NCI-H1105 treated with DMSO at 0.1 percent for 48 hours (cell line): ENCODE data around the gene PACSIN2.
A peak's percentile ranks its signal among the peaks of the same experiment; 100 is the strongest.
"Not testable (repeated sequence)": the region's sequence is repeated elsewhere in the genome, so short reads cannot be mapped to it uniquely, and the experiment has no call there.

Experiments
- DNase-seq: peaks from one replicate; lab custom pipeline; 2025; lab: John Stamatoyannopoulos, UW

Gene PACSIN2

DNA sequence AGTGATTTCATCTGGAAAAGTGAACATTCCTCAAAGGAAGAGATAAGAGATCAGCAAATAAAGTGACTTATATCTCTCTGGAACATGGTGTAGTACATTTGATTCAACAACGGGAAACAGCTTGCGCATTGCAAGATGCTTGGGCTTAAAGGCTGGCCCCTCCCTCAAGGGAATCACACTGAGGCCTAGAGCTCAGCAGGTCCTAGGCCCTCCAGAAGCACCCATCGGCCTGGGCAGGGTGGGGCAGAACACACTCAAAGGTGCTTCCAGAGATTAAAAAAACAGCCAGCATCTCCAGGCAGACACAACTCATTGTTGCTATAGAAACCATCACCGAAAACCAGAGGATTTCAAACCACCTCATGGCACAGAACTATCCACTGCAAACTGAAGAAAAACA lies 88.8 kb downstream of the PACSIN2 start:
- no peak for DNase-seq

DNA sequence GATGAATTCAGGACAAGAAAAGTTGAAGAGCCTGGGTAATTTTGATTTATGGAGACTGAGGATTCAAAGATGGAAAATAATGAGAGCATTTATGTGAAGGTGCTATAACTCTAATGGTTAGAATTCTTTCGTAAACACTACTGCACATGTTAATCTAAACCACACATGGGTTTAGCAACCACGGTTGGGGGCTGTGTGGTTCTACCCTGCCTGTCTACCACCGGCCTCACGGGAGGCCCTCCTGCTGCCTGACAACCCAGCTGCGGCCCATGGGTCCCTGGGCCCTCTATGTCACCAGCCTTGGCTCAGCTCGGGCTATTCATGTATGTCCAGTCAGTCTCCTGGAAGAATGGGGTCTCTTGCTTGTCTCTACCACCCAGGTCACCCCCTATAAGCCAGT lies 89.4 kb downstream of the PACSIN2 start:
- no peak for DNase-seq

DNA sequence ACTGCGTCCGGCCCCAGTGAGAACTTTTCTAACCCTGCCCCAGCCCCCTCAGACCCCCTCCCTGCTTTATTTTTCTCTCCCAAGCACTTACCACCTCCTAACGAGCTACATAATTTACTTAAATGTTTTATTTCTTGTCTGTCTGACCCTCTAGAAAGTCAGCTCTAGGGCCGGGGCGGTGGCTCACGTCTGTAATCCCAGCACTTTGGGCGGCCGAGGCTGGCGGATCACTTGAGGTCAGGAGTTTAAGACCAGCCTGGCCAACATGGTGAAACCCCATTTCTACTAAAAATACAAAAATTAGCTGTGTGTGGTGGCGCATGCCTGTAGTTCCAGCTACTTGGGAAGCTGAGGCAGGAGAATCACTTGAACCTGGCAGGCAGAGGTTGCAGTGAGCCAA lies 89.9 kb downstream of the PACSIN2 start:
- DNase-seq, result not testable (repeated sequence)

DNA sequence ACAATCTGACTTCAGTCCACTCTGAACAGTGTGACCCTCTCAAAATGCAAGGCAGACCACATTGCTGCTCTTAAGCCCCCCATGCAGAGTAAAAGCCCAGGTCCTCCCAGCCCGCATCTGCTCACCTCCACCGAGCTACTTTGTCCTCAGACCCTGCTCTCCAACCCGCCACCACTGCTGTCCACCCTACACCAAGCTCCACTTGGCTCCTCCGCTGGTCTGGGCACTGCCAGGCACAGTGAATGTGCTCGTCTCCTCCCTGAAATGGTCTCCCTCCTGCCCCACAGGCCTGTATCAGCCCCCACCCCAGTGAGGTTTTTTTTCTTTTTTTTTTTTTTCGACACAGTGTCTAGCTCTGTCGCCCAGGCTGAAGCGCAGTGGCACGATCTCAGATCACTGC lies 90.5 kb downstream of the PACSIN2 start:
- DNase-seq, result no peak

DNA sequence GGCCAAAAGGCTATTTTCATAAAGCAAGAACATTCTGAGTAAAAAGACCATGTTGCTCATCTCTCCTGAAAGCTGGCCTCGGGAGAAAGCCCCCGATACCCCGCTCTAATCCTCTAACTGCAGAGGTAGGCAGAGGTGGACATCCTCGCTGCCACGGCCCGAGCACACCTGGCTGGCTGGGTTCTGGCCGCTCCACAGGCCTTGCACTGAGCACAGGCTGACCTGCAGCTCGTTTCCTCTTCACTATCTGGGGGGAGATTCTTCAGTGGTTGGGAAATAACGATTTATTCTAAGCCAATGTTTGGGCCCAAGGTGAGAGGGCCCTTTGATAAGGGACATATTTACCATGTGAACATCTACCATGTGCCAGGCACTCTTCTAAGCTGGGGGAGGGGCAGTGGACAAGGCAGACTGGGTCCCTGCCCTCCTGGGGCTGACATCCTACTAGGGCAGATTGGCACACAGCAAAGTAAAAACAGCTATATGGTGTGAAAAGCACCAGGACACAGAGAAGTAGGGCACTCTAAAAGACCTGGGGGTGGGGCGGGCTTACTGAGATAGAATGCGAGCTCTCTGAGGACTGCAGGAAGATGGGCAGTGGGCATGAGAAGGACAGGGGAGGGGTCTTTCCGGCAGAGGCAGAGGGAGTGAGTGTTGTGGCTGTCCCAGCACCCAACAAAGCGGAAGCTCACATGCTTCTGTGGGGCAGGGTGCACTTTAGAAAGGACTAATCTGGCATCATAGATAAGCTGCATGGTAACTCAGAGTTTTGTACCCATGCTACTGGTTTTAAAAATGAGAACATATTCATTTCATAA lies 92.4 kb downstream of the PACSIN2 start:
- no peak for DNase-seq

DNA sequence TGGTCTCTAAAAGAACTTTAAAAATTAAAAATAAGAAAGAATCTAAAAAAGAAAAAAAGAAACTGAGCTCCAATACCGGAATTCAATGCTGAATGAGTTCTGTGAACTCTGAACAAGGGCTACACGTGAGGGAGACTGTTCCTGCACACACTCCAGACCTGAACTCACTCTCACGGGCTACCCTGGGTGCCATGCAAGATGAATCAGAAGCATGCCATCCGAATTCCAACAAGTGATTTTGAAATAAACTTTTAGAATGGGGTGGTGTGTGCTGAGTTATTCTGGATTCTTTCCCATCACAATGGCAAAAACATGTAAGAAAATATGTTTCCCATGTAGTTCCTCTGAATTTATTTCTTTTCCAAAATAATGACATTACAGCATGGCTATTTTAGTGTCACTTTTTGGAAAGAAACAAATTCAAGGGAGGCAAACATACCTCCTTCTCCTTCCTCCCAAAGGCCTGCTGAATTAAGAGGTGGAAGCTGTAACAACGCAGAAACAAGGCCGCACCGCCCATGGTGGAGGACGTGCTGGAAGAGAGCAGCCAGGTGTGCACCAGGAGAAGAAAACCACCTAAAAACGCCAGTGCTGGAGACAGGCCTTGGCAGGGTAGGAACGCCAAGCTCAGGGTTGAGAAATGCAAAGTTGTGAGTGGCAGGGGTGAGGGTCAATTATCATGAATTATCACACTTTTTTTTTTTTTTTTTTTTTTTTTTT lies 94.7 kb downstream of the PACSIN2 start:
- DNase-seq, result no peak

DNA sequence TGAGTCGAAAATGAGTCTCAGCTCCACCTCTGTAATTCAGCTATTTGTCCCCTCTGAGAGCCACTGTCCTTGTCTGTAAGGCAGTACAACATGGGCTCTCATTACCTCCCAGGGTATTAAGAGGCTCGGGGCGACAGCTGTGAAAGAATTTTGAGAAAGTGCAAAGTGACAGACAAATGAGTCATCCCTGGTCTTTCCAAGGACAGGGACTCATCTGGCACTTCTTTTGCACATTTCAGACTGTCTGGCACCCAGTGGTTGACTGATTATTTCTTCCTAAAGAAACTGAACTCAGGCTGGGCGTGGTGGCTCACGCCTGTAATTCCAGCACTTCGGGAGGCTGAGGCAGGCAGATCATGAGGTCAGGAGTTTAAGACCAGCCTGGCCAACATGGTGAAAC lies 95.8 kb downstream of the PACSIN2 start:
- DNase-seq, result no peak

DNA sequence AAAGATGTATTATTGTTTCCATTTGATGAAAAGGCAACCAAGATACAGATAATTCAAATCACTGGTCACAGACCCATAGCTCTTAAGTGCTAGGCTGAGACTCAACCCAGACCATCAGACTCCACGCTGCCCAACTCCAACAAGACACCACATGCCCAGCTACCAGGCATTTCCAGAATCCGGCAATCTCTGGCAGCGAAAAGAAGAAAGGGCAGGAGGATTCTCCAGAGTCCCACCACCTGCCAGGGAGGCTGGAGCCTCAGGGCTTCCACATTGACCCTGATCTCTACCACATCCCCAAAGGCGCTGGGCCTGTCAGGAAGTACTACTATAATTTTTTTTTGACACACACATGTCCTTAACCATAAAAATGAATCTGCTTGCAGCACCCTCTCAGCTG lies 96.4 kb downstream of the PACSIN2 start:
- peak; percentile 18 for DNase-seq

DNA sequence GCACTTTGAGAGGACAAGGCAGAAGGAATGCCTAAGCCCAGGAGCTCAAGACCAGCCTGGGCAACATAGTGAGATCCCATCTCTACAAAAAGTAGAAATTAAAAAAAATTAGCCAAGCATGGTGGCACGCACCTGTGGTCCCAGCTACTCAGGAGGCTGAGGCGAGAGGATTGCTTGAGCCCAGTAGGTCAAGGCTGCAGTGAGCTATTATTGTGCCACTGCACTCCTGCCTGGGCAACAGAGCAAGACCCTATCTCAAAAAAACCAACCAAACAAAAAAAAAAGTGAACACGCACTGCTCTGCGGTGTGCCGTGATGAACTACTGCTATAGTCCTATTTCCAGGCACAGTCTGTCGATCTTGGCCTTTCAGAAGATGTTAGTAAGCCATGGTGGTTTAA lies 97.6 kb downstream of the PACSIN2 start:
- DNase-seq, result not testable (repeated sequence)

DNA sequence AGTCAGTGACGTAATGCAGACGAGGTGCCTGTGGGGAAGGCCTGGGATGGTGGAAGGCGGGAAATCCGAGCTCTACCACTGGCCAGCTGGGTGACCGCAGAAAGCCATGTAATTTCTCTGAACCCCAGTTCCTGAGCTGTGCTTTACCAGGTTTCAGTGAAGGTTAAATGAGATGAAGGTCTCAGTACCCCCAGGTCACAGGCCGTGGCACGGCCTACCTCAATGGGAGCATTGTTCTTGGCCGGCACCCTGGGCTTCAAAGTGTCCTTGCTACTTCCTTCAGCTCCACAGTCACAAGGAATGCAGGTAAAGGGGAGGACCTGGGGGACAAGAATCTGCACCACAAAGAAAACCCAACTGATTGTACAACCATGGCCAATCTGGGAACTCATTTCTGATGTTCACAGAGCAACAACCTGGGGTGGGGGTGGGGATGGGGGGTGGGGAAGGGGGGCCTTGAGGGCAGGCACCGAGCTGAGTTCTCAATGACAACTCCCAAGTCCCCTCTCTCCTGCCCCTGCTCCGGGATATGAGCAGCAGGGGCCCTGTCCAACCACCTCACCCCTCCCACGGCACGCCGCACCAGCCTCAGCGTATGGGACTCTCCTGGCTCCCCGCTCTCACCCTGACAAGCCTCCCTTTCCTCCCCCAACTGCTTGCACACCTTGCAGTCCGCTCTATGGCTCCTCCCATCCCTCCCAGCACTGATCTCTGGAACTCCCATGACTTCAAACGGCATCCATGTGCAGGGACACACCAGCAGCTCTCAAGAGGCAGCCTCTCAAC lies 98.8 kb downstream of the PACSIN2 start:
- no peak for DNase-seq

DNA sequence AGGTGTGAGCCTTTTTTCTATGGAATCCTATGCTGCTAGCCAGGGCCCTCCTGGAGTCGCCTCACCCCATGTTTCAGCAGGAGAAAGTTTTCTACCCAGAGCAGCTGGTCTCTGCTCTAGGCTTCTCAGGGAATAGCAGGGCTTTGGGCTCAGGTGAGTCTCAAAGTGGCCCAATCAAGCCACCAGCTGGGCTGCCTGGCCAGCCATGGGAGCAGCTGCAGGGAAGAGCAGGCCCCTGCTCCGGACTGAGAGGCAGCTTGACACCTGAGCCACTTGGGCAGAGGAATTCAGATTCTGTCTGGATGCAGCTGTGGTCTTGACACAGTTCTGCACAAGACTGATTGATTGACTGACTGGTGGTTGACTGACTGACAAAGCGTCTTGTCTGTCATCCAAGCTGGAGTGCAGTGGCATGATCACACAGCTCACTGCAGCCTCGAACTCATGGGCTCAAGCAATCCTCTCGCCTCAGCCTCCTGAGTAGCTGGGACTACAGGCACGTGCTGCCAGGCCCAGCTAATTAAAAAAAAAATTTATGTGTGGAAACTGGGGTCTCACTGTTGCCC lies 100.4 kb downstream of the PACSIN2 start:
- no peak for DNase-seq

DNA sequence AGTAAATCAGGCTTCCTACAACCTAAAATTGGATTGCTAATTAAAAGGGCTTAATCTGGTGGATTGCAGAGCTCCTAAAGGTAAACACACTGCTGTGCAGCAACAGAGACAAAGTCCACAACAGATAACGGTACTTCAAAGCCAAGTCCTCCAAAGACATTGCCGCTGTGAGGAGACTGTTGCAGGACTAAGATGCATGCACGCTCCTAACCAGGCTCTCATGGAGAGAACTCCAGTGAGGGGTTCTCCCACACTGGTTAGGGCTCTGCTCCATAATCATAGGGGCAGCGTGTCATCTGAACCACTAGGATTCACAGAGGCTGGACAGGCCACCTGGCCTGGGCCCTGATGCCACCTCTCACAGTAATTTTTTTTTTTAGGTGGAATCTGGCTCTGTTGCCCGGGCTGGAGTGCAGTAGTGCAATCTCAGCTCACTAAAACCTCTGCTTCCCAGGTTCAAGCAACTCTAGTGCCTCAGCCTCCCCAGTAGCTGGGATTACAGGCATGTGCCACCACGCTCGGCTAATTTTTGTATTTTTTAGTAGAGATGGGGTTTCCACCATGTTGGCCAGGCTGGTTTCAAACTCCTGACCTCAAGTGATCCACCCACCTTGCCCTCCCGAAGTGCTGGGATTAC lies 101.0 kb downstream of the PACSIN2 start:
- no peak for DNase-seq

DNA sequence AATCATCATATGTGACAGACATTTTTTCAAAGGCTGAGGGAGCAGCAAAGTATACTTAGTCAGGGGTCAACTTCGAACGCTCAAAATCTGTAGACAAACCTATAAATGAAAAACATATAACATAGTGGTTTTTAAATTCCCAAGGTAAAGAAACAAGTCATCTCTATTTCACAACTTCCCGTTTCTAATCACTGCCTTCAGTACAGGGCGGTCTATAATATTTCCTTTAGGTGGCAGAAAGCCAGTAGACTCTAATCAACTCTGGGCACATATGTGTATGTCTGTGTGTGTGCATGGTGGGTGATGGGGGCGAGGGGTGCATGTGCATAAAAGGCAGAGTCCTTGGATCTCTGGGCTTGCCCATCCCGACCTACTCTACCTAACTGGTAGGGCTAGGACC lies 102.9 kb downstream of the PACSIN2 start:
- DNase-seq, result no peak

DNA sequence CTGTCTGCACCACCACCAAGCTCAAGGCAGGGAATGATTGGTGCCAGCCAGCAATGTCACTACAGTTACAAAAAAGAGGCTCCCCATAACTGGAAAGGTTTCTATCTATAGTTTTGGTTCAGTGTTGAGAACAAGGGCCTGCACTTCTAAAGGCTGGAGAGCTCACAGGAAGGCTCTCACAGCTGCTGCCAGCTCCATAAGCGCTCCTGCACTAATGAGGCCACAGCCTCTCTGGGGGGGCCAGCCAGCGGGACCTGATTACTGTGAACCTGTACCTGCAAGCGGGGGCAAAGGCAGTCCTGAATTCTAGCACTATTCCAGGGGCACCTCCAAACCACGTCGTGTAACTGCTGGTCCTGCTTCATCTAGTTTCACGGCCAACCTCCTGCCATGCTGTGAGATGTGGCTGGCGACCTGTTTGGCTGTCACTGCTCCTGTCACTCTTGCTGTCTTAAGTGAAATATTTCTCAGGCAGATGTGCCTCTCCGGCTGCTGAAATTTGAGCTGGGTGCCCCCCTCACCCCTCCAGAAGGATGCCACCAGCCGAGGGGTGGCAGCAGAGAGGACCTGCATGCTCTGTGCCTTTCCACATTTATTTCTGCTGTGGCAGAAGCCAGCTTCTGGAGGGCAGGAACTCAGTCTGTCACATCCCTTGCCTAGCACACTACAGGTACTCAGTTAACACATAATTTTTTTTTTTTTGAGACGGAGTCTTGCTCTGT lies 104.6 kb downstream of the PACSIN2 start:
- peak; percentile 3 for DNase-seq

DNA sequence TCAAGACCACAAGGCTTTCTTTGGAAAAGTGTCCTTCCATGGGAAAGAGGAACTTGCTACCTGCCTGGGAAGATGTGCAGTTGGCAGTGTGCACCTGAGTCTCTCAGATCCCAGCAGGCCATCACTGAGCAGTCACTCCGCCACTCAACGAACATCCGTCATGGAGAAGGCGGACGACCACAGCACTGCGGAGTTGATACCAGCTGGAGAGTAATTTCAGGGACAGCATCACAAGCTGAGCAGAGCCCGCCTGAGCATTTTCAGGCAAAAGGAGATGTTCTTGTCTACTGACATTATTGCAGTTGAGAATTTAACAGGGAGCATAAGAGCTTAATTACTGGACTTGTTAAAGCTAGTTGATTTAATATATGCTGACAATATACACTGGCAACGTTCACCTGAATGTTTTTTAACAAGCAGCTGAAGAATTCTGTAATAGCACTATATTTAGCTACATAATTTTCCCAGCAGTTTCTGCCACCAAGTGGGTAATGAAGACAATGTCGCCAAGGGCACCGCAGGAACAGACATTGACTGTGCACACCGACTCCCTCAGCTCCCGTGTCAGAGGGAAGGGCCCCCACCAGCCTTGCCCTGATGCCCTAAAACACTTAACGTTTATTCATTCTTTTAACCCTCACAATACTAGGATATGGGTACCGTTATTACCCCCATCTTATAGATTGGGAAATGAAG lies 105.4 kb downstream of the PACSIN2 start:
- DNase-seq, result peak; percentile 26

DNA sequence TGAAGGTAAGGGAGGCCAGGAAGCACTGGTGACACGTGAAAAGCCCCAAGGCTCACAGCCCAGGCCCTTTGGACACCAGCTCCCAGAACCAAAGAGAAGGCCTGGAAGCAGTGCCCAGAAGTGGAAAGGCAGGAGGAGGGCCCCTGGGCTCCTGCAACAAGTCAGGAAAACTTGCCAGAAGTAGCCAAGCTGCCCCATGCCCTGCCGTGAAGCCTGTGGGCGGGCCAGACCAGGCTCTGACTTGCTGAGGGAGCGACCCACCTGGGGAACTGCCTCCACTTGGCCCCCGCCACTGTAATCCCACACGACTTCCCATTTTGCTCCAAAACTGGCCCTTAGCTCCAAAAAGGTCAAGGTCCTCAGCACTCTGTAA lies 106.6 kb downstream of the PACSIN2 start:
- no peak for DNase-seq

DNA sequence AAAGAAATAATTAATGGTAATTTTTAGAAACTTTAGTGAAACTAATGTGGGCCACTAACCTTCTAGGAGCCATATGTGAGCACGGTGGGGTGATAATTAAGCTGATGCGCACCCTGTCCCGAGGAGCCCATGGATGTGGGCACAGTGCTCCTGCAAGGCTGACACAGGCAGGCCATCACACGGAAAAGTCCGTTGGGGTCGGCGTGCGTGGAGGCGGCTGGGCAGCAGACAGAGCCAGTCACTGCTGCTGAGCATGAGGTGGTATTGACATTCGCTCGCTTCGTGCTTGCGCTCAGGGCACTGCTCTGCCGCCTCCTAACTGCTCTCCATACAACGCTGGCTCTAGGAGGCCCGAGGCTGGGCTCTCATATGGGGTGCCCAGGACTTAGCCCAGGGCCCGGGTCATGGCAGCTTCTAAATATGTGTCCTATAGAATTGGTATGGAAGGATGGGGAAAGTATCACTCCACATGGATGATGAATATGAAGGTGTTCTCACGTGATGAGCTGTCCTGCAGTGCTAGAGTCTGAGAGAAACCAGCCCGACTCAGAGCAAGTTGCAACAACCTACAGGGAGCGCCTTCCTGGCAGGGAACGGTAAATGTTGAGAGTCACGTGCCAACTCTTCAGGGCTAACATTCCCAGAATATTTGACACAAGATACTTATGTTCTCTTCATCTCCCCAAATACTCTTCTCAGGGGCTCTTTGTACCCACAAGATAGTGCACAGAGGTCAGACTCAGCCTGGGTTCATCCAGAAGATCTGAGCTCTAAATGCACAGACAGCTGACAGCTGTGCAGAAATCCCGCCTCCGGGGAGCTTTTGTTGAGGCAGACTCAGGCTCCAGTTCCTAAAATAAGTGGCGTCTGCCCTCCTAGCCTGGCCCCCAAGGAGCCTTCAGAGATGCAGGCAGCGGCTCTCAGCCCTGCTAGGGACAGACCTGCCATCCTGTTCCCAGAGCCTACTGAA lies 107.3 kb downstream of the PACSIN2 start:
- DNase-seq, result no peak

DNA sequence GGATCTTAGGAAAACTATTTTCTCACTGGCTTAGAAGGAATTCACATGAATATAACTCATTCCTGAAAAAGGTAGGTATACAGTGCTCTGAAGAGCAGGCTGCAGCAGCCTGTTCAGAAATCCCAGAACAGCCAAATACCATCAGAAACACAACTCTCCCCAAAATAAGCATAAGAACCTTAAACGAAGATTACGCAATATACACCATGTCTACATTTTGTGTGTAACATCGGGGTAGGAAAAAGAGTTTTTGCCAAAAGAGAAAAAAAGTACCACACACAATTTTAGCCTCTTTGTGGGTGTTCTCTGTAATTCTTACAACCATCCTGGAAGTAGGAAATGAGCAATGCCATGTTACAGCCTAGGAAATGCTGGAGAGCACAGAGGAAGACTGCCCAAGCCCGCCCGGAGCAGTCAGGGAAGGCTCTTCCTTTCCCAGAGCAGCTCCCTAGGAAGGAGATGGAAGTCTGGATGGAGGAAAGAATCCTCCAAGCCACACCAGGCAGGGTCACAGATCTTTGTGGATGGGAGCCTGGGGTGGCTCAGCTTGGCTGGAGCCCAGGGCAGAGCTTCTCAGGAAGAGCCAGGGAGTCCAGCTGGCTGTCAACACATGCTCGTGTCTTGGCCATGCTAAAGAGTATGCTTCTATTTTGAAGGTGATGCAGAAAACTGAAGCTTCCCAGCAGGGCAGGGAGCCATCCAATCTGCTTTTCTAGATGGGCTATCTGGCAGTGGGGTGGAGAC lies 108.2 kb downstream of the PACSIN2 start:
- DNase-seq, result no peak

DNA sequence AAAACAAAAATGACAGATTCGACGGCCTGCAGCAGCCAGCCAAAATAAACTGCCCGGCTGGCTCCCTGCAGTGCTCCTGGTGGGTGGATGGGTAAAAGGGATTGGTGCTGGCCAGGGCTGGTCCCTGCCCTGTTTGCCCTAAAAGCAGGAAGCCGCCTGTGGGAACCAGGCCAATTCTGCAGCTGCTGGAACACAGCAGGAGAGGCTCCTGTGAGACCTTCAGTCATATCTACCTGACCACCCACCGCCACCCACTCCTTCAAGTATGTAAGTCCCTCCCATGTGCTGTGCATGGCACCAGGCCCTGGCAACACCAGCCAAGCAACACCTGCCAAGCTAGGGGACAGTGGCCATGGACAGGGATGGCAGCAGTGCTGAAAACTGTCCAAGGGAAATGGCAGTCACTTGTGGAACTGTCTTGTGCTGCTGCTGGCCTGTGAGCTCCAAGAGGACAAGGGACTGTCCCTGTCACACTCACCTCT lies 109.2 kb downstream of the PACSIN2 start:
- DNase-seq, result peak; percentile 53
